GOT3 (cell line): ENCODE data around the gene OMP.
"Not testable (repeated sequence)": the region's sequence is repeated elsewhere in the genome, so short reads cannot be mapped to it uniquely, and the experiment has no call there.

Source experiments
- DNase-seq: peaks from one replicate; lab custom pipeline; 2025; ENCODE audit warnings: mixed read lengths; lab: John Stamatoyannopoulos, UW

The OMP gene, protein sequence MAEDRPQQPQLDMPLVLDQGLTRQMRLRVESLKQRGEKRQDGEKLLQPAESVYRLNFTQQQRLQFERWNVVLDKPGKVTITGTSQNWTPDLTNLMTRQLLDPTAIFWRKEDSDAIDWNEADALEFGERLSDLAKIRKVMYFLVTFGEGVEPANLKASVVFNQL

DNA sequence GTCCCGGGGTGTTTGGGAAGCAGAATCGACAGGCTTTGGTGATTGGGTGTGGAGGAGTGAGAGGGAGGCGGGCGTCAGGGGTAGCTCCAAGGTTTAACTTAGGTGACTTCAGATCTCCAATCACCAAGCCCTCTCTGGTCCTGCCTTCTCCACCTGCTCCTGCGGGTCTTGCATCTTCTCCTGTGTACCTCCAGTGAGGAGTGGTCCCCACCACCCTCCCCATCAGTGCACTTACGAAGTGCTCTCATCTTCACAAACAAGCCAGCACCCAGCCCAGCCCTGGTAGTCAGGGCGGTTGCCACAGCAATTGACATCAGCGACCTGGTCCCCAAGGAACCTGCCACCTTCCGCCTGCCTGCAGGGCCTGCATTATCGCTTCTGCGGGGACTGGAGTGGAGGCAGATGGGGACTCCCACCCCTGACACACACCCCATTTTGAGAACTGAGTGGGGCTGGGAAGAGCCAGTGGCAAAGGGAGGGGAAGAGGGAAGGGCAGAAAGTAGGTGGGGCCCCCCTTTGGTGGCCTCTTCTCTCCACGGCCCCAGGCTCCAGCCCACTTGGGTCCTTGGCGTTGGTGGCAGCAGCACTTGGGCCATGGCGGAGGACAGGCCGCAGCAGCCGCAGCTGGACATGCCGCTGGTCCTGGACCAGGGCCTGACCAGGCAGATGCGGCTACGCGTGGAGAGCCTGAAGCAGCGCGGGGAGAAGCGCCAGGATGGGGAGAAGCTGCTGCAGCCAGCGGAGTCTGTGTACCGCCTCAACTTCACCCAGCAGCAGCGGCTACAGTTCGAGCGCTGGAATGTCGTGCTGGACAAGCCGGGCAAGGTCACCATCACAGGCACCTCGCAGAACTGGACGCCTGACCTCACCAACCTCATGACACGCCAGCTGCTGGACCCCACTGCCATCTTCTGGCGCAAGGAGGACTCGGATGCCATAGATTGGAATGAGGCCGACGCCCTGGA is at the start of gene OMP:
Gene OMP (plus strand): TSS at position 595 of the 965 bp plus-strand sequence. CDS start 0 bp downstream, at position 595.
- no peak for DNase-seq

DNA sequence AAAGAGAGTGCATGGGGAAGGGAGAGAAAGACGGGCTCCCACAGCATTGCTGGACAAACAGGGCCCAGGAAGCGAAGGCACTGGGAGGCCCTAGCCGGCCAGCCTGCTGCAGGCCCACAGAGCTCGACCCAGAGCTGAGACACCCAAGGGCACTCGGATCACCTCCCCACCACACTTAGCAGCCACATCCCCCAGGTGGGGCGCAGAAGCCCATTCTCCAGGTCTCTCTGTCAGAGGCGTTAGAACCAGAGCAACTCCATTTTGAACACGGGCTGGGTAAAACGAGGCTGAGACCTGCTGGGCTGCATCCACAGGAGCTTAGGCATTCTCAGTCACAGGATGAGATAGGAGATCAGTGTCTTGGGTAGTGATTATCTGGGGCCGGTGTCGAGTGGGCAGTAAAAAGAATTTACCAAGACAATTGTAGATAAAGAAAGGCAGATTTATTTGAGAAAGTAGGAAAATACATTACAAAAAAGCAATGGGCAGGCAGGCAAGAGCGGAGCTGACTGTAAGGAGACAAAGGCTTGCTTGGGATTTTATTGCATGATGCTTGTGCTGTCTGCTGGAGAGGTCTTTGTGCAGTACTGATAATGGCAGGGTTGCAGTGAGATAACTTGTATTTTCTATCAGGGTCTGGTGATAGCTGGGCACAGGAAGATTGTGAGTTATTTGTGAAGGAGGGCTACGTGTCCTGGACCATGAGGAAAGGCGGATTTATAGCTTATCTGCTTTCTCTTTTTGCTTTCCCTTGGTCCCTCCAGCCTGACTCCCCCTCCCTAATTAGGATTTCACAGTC is 49.2 kb upstream of the OMP start:
- DNase-seq = no peak

DNA sequence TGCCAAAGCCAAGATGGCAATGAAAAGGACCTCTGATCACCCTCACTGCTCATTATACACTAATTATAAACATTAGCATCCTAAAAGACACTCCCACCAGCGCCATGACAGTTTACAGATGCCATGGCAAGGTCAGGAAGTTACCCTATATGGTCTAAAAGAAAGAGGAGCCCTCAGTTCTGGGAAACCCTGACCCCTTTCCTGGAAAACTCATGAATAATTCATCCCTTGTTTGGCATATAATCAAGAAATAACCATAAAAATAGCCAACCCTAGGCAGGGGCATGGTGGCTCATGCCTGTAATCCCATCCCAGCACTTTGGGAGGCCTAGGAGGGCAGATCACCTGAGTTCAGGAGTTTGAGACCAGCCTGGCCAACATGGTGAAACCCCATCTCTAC is 48.6 kb upstream of the OMP start:
- DNase-seq = no peak

DNA sequence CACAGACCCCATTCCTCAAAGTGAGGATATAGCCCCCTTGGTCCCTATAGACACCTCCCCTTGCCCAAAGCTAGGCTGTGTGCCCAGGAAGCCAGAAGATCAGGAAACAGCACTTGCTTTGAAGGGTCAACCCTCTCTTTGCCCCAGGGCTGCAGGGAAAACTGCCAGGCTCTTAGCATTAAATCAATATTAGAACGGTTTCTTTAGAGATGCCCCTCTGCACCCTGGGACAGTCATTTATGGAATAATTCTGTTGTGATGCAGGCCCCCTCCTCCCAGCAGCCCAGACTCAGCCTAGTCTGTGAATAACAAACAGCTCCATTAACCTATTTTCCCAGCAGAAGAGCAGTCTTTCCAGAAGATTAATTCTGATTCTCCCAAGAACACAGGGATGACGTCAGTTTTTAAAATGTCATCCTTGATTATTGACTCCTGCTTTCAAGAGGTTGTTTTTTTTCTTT is 47.5 kb upstream of the OMP start:
- DNase-seq = no peak

DNA sequence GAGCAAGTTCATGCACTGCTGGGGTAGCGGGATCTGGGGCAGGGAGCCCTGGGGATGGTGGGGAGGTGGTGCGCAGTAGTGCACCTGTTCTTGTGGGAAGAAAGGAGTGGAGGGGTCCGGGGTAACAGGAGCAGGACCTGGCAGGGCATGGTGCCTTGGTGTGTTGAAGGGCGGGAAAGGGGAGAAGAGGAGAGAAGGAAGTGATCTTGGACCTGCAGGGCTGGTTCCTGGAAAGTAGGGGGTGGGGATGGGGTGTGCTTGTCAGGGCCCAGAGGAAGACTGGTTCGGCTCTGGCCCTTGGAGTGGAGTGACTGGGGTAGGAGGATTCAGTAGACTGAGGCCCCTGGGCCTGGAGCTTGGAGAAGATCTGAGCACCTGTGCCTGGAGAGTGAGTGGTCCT is 46.7 kb upstream of the OMP start:
- DNase-seq = no peak

DNA sequence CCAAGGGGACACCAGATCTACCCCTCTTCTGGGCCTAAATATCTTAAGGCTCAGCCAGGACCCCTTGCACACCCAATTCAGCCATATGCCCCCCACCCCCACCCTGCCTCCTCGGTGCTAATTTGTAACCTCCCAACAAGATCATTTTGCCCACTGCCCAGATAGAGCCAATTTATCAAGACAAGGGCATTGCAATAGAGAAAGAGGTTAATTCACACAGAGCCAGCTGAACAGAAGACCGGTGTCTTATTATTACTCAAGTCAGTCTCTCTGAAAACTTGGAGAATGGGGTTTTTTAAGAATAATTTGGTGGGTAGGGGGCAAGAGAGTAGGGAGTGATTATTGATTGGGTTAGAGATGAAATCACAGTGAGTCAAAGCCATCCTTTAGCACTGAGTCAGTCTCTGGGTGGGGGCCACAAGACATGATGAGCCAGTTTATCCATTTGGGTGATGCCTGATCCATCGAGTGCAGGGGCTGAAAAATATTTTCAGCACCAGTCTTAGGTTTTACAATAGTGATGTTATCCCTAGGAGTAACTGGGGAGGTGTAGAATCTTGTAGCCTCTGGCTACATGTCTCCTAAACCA is 45.7 kb upstream of the OMP start:
- DNase-seq = no peak

DNA sequence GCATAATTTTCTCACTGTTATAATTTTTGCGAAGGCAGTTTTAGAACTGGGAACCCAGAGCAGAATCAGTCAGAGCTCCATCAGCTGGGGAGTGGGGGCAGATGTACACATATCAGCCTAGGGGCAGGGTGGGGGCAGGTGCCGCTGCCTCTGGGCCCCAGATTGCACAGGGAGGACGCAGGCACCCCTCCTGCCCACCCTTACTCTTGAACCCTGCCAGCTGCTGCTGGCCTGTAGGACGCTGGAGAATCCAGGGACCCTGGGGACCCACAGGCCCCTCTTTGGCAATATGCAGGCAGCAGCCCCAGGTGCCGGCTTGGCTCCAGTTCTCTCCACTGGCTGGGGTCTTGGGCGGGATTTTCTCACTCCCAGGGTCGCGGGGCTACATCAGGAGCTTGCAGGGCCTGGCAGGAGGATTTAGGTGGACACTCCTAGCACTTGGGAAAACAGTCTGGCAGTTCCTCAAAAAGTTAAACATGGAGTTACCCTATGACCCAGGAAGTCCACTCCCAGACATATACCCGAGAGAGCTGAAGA is 44.6 kb upstream of the OMP start:
- no peak for DNase-seq

DNA sequence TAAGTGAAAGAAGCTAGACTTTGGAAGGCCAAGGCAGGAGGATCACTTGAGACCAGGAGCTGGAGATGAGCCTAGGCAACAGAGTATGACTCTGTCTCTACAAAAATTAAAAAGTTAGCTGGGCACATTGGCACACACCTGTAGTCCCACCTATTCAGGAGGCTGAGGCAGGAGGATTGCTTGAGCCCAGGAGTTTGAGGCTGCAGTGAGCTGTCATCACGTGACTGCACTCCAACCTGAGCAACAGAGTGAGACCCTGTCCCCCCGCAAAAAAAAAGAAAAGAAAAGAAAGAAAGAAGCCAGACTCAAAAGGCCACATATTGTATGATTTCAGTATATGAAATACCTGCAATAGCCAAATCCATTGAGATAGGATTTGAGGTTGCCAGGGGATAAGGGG is 43.7 kb upstream of the OMP start:
- DNase-seq = no peak

DNA sequence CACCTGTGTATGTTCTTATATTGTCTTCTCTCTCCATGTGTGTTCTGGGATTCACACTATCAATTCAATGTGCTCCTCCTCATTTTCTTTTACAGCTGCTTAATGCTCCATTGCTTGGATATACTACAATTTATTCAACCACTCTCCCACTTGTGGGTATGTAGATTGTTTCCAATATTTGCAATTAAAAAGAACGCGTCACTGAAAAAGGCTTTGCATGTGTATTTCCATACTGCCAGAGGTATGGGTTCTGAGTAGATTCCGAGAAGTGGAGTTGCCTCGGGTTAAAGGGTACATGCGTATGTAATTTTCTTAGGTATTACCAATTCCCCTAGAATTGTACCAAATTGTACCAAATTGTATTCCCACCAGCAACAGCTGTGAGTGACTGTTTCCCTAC is 42.8 kb upstream of the OMP start:
- DNase-seq = no peak

DNA sequence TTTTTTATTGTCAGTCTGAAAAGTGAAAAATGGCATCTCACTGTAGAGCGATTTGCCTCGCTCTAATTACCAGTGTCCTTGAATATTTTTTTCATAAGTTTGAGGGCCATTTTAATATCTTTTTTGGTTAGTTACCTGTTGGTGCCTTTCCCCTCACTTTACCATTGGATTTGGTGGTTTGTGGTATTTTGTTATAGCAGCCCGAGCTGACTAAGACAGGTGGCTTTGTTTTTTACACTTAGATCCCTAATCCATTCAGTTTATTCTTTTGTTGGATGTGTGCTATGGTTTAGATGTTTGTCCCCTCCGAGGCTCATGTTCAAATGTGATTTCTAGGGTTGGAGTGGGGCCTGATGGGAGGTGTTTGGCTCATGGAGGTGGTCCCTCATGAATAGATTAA is 42.4 kb upstream of the OMP start:
- DNase-seq = no peak

DNA sequence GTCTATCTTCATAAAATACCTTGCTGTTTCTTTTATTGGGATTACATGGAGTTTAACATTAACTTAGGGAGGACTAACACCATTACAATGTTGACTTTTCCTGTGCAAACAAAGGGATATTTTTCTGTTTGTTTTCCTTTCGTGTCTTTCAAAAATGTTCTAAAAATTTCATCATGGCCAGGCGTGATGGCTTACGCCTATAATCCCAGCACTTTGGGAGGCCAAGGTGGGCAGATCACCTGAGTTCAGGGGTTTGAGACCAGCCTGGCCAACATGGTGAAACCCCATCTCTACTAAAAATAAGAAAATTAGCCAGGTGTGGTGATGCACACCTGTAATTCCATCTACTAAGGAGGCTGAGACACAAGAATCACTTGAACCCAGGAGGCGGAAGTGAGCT is 41.4 kb upstream of the OMP start:
- not testable (repeated sequence) for DNase-seq

DNA sequence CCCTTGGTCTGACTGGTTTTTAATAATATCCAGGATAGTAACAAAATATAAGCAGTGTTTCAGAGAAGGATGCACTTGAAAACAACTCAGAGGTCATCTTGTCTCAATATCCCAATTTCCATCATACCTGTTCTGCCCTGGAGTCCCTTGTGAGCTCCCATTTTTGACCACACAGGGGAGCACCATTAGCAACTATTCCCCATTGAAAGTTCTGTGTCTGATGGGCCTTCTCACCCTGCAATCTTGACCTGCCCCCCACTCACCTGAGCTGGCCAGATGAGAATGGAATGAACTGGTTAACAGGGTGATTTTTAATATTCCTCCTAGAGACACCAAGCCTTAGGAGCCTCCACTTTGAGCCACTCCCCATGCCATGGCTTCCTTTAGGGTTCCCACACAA is 39.7 kb upstream of the OMP start:
- no peak for DNase-seq

DNA sequence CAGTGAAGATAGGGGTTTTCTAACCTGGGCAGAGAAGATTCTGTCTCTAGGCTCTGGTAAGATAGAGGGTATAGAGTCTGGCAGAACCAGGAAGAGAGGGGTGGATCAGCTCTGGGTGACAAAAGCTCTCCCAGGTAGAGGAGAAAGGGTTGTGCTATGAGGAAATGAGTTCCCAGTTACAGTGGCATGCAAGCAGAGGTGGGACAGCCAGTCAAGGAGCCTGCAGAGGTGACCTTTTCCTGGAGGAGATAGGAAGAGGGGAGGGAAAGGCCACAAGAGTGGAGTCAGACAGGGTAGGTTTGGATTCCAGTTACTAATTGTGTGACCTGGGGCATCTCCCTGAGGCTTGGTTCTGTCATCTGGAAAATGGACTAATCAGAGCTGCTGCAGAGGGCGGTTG is 39.2 kb upstream of the OMP start:
- DNase-seq = no peak

DNA sequence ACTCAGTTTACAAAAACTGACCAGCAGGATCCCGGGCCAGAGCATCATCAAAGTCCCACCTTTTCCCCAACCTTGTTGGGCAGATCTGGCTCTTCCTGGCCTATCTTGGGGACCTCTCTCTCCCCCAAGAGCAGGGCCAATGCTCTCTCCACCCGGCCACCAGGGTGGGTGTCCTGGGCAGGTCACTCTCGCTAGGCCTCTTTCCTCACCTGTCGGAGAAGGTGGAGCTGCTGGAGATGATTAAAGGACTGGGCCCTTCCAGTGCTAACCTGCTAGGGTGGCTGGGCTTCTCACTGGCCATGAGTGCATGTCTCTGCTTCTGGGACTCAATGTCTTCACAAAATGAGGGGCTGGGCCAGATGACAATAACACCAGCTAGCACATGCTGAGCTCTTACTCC is 38.8 kb upstream of the OMP start:
- DNase-seq = no peak

DNA sequence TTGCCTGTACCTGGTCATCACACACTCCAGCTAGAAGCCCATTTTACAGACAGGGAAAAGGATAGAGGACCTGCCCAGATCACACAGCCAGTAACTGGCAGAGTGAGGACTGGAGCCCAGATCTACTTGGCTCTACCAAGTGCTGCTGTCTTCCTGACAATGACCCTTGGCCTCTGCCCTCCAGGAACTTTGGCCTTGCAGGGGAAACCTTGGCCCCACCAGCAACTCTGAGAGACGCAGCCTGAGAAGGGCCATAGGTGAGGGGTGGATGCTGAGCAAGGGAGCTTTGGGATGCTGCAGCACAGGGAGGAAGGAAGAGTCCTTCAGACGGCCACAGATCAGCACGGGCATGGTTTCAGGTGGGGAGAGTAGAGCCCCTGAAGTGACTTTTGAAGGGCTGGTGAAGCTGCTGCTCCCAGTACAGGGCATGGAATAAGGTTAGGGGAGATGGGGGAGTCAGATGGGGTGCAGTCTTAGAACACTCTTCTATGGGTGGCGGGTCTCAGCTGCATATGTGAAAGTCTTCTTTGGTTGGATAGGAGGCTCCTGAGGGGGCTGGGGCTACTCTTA is 37.9 kb upstream of the OMP start:
- no peak for DNase-seq

DNA sequence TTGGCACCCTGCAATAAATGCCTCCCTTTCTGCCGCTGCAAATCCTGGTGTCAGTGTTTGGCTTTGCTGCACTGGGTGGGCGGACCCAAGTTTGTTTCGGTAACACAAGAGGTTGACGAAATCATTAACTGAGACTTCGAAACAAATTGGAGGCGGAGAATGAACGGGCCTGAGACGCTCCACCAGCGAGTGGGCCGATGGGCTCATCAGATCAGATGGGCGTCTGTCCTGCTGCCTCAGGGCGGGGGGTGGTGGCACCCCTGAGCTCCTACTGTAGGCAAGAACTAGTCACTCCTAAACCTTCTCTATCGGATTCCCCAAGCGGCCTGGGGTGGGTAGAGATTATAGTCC is 36.8 kb upstream of the OMP start:
- DNase-seq = no peak

DNA sequence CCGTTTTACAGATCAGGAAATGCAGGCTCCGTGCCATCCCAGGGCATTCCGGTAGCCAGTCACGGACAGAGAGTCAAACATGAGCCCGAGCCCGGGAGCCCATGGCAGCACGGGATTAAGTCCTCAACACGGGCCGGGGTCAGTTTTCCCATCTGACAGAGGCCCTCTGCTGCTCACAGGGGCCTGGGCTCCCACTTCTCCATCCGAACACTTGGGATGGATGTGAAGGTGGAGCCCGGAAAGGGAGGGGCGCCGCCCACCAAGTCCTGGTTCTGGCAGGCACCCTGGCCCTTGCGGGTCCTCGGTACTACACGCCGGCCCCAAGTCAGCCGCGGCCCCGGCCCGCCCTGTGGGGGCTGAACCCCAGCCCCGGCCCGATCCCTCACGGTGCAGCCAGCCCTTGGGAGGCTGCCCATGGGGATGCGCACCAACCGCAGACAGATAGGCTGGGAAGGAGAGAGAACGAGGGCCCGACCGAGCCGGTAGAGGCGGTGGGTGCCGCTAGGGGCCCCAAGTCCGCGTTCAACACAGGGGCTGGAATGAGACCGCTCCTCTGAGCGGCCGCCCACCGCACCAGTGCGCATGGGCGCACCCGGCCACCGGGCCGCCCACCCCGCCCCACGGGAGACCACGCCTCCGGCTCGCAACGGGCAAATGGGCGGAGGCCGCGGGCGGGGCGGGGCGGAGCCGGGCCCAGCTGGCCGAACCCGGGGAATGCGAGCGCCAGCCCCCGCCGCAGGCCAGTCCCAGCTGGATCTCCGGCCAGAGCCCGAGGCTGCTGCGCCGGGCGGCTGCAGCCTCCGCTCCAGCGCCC is 36.2 kb upstream of the OMP start, which contains the start of gene CAPN5:
Gene CAPN5 (plus strand): TSS at position 743 of the 814 bp plus-strand sequence. CDS start 17,916 bp downstream, outside the sequence.
- peak; percentile 73 for DNase-seq

DNA sequence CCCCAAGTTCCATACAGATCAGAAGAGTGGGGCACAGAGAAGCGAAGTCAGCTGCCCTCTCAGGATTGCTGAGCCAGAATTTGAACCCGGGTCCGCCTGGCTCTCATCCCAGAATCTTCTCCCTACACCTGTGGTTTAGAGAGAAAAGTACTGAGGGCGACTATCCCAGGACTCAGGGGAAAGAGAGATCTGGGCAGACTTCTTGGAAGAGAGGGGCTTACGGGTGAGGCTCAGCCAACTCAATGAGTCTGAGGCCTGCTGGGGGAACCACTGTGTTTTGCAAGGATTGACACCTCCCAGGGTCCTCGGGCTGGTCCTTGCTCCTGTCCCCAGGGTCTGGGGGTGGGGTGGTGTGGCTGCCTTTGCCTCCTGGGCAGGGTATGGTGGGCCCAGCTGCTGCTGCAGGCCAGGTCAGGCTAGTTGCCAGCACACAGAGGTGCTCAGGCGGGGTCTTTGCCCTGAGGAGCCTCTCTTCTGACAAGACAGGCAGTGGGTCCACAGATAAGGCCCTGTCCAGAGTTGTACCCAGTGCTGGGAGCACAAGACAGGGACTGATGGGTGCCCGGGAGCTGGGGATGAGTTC is 34.7 kb upstream of the OMP start:
- no peak for DNase-seq

DNA sequence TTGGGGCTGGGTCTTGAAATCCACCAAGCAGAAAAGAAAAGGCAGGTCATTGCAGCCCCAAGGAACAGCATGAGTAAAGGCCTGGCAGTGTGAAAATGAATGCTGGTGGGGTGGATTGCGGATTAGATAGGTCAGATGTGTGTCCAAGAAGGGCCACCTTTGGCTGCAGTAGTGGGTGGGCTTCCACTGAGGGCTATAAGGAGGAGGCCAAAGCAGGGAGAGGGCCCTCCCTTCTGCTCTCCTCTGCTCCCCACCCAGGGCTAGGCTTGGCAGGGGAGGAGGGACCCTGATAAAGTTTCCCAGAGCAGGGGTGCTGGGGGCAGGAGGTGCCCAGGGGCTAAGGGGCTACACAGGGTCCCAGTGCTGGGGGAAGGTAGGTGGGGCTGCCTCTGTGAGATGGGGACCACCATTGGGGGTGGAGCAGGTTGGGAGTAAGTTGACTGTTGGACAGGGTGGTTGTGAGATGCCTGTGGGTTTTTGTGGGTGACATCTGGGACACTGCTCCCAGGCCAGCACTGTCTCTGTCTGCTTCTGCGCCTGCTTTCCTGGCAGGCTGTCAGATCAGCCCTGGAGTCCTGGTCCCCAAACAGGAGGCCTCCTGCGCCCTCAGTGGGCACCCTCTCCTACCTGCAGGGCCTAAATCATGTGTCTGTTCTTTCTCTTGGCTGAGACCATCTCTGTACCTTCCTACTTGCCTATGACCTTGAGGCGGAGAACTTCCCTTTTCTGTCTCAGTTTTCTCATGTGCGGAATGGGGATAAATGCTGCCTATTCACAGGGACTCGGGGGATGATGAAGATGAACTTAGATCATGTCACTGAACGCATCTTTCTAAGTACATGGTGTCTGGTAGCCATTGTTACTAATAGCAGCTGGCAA is 33.9 kb upstream of the OMP start:
- DNase-seq = no peak
